ENCODE results near the gene GTF2F2.

GRCh38 chr13:45215392-45216077 lies 95.2 kb downstream of the GTF2F2 start:
- TF ChIP-seq CTCF (conservative IDR thresholded peaks at IDR 0.05; ENCODE audit: low read depth in 2 of 2) (no peak), POLR2AphosphoS5 (IDR thresholded peaks at IDR 0.05; ENCODE audit: low read depth) (no peak), EZH2phosphoT487 (IDR thresholded peaks at IDR 0.05; ENCODE audit: unreplicated experiment) (no peak), EZH2 (IDR thresholded peaks at IDR 0.05; ENCODE audit: low read depth, unreplicated experiment) (no peak), STAT1 (IDR thresholded peaks at IDR 0.05; ENCODE audit: unreplicated experiment) (no peak), JUNB (IDR thresholded peaks at IDR 0.05; ENCODE audit: unreplicated experiment) (no peak), REST (IDR thresholded peaks at IDR 0.05; ENCODE audit: unreplicated experiment) (no peak), CREB1 (CRISPR knock-in tag; IDR thresholded peaks at IDR 0.05; ENCODE audit: low read depth) (no peak)

Measured in GM23338 (cell line).